GM18511 (cell line): Measurements from ENCODE around the gene MEGF8.
A peak's percentile ranks its signal among the peaks of the same experiment; 100 is the strongest.

Experiments used
- ATAC-seq: cut with Tn5 transposase; IDR thresholded peaks from one replicate; pipeline ENCODE4 v1.9.1; 2021; ENCODE audit warnings: mild to moderate bottlenecking, moderate library complexity; ENCODE audit not compliant: unreplicated experiment

The MEGF8 gene

GRCh38 chr19:42378225-42379215 lies 53.1 kb downstream of the MEGF8 start:
- ATAC-seq: no peak

GRCh38 chr19:42380155-42380554 lies 54.7 kb downstream of the MEGF8 start:
- ATAC-seq: no peak

DNA sequence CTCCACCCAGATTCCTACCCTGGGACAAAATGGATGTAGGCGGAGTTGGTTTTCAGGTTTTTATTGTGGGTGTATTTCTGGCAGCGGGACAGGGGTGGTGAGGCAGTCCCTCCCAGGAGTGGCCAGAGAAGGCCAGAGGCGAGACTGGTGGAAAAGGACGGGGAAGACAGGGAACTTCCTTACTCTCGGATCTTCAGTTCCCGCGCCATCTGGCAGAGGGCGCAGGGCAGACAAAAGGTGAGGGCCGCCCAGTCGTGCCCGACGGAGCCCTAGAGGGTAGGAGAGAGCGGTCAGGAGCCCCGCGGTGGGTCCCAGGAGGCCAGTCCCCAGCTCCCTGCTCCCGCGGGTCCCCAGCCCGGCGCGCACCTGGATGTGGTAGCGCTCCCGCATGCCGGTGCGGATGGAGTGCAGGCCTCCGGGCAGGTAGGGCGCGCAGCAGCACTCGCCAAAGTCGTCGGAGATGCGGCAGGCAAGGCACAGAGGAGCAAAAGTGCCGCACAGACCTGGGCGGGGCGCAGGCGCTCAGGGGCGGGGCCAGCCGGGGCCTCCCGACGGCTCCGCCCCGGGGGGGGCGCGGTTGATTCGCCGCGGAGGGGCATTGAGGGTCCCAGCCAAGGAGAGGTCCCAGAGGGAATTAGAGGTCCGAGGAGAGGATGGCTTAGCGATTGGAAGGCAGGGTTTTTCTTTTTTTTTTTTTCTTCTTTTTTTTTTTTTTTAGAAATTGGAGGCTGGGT lies 61.7 kb downstream of the MEGF8 start:
- ATAC-seq: no peak

DNA sequence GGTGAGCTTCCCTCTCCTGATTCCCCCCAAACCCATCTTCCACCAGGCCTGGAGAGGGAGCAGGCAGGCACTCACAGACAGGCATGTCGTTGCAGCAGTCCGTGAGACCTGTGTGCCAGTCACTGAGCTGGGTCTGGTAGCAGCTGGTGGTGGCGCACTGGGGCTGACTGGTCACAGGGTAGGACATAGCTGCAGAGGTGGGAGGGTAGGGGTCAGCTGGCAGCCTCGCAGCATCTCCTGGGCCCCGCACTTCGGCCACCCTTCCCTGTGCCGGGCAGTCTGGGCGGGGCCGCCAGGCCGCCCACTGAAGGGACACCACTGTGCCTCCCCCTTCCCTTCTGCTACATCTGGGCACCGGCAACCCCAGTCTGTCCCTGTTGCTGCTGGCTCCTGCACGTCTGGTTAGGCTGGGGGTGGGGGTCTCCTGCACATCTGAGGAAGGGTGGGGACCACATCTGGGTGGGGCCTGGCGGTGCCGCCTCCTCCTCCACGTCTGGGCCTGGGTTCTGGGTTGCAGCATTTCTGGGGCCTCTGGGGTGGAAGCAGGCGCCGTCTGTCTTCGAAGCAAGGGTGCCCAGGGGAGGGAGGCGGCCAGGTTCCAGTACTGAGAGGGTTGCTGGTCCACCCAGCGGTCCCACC lies 63.5 kb downstream of the MEGF8 start:
- ATAC-seq: no peak

DNA sequence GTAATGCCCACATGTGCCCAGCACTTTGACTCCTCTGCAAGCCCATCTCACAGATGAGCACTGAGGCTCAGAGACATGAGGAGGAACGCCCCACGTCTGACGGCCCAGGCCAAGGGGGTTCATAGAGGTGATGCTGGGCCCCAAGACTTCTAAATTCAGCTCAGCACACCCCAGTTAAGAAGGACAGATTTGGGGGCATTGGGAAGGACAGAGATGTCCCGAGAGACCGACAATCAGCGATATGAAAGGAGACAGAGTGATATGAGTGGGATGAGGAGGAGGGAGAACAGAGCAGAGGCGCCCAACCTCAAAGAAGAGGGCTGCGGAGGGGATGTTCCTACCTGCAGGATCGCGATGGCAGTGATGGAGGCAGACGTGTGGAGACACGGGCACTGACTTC lies 64.5 kb downstream of the MEGF8 start, which contains the start of gene CNFN:
TSS of gene CNFN (minus strand) at position 399 of the 400 bp plus-strand sequence. CDS start 1,260 bp downstream, outside the sequence.
- ATAC-seq: no peak

DNA sequence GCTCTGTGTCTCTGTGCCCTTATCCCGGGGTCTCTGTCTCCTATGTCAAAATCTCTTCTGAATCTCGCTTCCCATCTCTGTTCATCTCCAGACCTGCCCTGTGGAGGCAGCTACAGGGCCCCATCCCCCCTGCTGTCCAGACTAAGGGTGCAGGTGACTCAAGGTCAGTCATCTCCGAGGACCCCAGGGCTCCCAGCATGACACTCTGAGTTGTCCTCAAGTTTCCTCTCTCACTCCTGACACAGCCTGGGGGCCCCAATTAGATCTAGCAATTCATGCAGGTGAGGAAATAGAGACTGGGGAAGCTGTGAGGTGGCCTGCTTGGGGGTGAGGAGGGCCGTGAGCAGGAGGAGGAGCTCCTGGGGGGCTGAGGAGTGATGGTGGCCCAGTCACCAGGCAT lies 66.7 kb downstream of the MEGF8 start:
- no peak for ATAC-seq

- ATAC-seq: no peak
These were observed 69.3 kb downstream of the MEGF8 start for GRCh38 chr19:42394751-42395150.

- peak; percentile 98 for ATAC-seq
These were observed 71.2 kb downstream of the MEGF8 start for GRCh38 chr19:42396381-42397262.

DNA sequence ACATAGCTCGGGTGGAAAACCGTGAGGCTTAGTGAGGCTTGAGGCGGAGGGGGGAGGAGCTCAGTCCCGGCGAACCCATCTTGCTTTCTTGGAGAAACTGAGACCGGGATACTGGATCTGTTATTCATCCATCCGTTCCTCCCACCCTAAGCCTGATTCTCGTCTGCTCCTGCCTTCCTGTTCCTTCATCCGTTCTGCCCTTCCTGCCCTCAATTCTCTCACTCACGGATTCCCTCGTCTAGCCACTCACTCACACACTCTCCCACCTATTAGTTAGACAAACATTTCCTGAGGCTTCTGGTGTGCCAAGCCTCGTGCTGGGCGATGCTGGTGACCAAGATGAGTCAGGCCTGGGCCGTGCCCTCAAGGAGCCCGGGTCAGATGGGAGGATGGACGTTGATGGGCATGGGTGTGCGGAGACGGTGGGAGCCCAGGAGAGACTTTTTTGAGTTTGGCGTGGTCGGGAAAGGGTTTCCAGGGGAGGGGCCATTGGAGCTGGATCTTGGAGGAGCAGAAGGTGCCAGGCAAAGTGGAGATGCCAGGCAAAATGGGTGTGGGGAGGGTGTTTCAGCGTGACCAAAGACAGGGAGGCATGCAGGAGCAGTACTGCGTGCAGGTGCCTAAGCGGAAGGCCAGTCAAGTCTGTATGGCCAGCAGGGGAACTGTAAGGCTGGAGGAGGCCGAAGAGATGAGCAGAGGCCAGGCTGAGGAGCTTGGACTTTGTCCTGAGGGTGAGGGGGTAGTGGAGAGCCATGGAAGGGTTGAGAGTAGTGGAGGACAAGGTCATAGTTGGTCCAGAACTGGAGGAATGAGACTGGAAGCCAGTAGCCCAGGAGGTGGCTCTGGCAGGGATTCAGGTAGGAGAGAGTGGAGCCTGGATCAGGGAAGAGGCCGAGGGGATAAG lies 72.1 kb downstream of the MEGF8 start:
- ATAC-seq: no peak

DNA sequence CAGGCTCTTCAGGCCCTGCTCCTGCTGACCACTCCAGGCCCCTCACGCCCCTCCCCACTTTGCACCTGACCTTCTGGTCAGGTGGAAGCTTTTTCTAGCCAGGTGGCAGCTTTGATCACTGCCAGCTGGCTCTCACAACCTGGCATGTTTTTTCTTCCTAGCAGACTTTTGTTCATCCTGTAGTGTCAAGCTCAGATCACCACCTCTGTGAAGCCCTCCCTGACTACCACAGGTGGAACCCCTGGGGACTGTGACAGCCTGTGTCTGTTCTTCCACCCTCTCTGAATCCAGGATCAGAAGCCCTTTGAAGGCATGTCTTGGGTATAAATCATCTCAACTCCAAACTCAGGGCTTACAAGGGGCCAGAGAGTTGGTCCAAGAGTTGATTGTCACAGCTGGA lies 75.0 kb downstream of the MEGF8 start:
- ATAC-seq: no peak

DNA sequence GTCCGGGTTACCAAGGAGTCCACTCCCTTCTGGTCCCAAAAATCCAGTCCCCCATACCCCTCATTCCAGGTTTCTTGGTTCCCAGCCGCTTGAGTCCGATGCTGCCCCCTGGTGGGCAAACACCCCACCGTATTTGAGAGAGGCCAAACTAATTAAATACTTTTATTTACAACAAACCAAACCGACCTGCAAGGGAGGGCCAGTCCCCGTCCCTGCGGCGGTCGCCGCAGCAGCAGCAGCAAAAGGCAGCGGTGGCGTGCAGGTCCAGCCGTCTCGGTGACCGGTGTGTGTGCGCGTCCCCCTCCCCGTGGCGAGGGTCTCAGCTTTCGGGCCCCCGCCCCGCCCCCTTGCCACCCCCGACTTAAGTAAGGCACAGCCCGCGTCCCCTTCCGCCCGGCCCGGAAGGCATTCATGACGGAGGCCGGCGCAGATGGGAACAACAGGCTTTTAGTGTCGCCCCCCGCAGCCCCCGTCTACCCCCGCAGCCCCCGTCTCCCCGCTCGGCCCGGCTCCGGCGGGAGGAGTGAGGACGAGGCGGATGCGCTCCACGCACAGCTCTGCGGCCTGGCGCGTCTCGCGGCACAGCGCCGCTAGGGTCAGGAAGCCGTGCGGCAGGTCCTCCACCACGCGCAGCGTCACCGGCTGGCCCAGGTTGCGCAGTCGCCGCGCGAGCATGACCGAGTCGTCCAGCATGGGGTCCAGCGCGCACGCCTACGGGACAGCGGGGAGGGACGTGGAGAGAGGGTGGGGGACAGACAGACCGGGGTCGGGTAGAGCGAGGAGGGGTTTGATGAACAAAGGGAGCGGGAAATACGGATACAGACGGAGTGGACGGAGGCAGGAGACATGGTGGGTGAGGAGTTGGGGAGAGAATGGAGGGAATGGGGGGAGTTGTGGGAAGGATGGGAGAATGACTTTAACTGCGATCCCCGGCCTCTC lies 76.2 kb downstream of the MEGF8 start:
- peak; percentile 34 for ATAC-seq

- no peak for ATAC-seq
These were observed 77.1 kb downstream of the MEGF8 start for GRCh38 chr19:42402376-42403116.

DNA sequence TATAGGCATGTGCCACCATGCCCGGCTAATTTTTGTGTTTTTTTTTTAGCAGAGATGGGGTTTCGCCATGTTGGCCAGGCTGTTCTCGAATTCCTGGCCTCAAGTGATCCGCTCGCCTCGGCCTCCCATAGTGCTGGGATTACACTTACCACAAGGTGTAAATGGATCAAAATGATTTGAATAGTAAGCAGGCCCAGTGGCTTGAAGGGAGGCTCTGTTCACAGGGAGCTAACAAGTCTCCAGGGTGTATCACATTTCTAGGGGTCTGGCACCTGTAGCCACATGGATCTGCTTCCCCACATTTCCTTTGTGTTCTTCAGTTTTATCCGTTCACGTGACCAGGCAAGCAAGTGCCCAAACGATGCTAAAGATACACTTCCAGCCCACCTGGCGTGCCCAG lies 78.2 kb downstream of the MEGF8 start:
- no peak for ATAC-seq

DNA sequence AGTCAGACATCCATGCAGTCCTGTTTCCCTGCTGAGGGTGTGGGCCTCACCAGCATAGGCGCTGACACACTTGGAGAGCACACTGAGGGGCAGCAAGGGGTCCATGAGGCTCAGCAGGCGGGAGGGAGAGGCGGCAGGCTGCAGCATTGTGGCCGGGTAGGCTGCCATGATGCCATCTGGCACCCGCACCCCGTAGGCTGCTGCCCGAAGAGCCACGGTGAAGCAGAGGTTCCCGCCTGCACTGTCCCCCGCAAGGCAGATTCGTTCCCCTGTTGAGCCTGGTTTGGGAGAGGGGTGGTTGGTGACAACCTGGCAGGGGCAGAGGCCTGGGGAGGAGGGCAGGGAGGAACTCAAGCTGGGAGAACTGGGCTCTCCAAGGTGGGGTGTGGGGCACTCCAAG lies 80.7 kb downstream of the MEGF8 start:
- ATAC-seq: no peak

GRCh38 chr19:42407085-42407815 lies 81.8 kb downstream of the MEGF8 start:
- no peak for ATAC-seq

- no peak for ATAC-seq
These were observed 82.4 kb downstream of the MEGF8 start for GRCh38 chr19:42407816-42408175.

GRCh38 chr19:42409477-42409876 lies 84.0 kb downstream of the MEGF8 start:
- no peak for ATAC-seq
